Mammary epithelial cell (primary cell): ENCODE results near the gene AP1M1.

ENCODE experiments used
- CTCF ChIP-seq, 2 donors: IDR thresholded peaks in 1 of 2; conservative IDR thresholded peaks in 1 of 2; 2 replicates each; pipeline ENCODE4 v1.5.1; 2011 to 2012; ENCODE audit warnings: inconsistent platforms in 2 of 2, low read length in 2 of 2, mild to moderate bottlenecking in 2 of 2, control low read depth in 1 of 2, low read depth in 1 of 2; ENCODE audit not compliant: insufficient read depth in 1 of 2; ENCODE audit errors: extremely low read depth in 1 of 2
- EZH2 ChIP-seq: IDR thresholded peaks from 2 replicates; pipeline ENCODE4 v1.6.1; 2012; ENCODE audit warnings: low read length, inconsistent platforms, borderline replicate concordance

DNA sequence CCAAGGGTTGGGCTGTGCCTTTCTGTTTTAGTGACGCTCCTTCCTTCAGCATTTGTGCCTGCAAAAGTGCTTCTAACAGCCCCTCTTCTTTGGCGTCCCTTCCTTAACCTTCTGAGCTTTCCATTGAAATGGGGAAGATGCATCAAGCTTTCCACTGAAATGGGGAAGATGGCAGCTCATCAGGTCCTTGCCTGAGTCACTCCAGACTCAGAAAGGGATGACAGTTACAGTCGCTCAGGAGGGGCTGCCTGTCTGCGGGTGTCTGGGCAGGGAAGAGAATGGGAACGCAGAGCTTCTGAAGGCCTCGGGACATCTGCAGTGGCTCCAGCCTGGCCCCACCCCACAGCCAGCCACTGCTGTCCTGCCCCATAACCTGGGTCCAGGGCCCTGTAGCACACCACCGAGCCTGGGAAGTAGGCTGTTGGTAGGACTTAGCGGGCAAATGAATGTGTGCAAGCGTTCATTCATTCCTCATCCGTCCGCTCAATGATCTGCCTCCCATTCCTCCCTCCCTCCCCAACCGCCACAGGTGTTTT is 9.8 kb downstream of the AP1M1 start:
- TF ChIP-seq CTCF (conservative IDR thresholded peaks at IDR 0.05 in 1 of 2, IDR thresholded peaks at IDR 0.05 in 1 of 2; ENCODE audit: extremely low read depth in 1 of 2, insufficient read depth in 1 of 2, low read depth in 1 of 2, low read length in 2 of 2) (no peak), EZH2 (no peak)
